Lower lobe of right lung (tissue), 2 donors: ENCODE results near the gene C12orf75. TPM values are rescaled to one million over a fixed set of nuclear protein-coding genes. Genes with fewer than 3 reads are reported as not detected.

Source experiments
- ATAC-seq, 2 donors: fragments of 200-7000 bp; cut with Tn5 transposase; one replicate each; pipeline ENCODE4 v1.9.1; 2020 to 2022; ENCODE audit warnings: mild to moderate bottlenecking in 2 of 2, moderate library complexity in 2 of 2
- DNase-seq: peaks from one replicate; pipeline ENCODE4 v3.0.0-alpha.2; 2020
- H3K27ac ChIP-seq: fragments of 200-600 bp; one replicate; pipeline ENCODE4 v1.8.0; 2022
- H3K27me3 ChIP-seq: fragments of 200-600 bp; one replicate; pipeline ENCODE4 v1.8.0; 2022; ENCODE audit warnings: low read depth
- H3K36me3 ChIP-seq: fragments of 200-600 bp; one replicate; pipeline ENCODE4 v1.8.0; 2022; ENCODE audit warnings: mild to moderate bottlenecking
- H3K4me1 ChIP-seq: fragments of 200-600 bp; one replicate; pipeline ENCODE4 v1.8.0; 2022
- H3K4me3 ChIP-seq: fragments of 200-600 bp; one replicate; pipeline ENCODE4 v1.8.0; 2022; ENCODE audit warnings: mild to moderate bottlenecking
- H3K9me3 ChIP-seq: fragments of 200-600 bp; one replicate; pipeline ENCODE4 v1.8.0; 2022
- intact Hi-C: fragments of 100-400 bp; cut with DNase I; formaldehyde crosslinking; loops from one replicate; pipeline ENCODE4 v1.11.0; 2022
- total RNA-seq: library from RNA; stranded (reverse); fragmentation: NEBNext Ultra II Directional; extraction: Animal tissue kit (Norgen Biotek cat#: 25700); gene quantifications from one replicate; pipeline ENCODE4 v1.2.1, GENCODE V29; 2021
- TF ChIP-seq, protein P1 (sequence below): fragments of 200-600 bp; IDR thresholded peaks from one replicate; pipeline ENCODE4 v1.8.0; 2022; ENCODE audit warnings: antibody characterized with exemption, mild to moderate bottlenecking
- donor health status: DM: no; HTN: yes; CAD: no; lungs with severe emphysema.

The C12orf75 gene
- total RNA-seq, 1 donor from 2014 or later = 14.2 TPM

DNA sequence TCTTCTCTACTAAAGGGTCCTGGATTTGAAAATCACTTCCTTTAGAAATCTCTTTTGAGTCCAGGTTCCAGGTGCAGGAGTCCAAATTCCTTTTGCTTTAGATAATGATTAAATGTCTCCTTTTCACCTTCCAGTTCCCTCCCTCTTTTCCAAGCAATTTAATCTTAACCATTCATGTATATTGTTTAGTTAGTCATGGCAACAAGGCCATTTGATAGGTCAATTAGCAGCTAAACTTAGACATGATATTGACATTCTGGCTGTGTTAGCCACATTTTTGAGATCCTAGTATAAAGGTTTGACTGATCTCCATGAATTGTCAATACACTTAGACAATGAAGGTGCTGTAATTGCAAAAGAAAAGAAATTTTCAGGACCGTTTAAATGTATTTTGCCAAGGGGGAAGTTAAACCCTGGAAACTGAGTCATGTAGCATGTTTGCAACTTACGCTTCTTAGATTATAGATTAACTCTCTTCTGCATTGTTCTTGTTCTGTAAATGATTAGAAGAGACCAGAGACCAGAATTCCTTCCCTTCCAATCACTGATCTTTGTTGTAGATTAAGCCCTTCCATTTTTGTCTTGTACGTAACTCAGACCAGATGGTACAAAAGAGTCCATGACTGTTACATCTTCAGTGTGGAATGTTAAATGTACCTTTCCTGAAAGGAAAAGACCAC, 12.4 kb upstream of the C12orf75 start:
- no peak for DNase-seq
- intact Hi-C loops = no loop called here
- no peak for ATAC-seq

DNA sequence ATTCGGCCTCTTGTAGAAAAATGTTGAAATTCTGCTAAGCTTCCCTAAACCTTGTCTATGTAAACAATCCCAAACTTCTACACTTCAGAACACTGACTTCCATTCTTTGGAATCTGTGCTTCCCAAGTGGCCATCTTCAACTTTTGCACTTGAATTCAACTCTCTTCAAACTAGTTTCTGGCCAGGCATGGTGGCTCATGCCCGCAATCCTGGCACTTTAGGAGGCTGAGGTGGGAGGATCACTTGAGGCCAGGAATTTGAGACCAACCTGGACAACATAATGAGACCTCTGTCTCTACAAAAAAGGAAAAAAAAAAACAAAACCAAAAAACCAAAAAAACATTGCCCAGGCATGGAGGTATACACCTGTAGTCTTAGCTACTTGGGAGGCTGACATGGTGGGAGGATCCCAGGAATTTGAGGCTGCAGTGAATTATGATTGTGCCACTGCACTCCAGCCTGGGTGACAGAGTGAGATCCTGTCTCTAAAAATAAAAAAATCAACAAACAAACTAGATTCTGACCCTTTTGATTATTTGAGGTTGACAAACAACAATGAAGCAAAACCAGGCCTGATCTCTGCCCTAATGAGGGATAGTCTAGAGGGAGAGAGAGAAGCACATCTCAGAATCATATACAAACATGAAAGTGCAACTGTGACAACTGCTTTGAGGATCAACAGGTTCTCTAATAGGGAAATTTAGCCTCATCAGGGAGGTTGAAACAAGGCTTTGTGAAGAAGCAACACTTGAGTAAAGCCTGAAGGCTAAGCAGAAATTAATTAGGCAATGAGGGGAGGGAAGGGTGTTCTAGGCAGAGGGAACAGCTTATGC, 11.6 kb upstream of the C12orf75 start:
- Histone ChIP-seq H3K27ac (no peak overlapping the region), H3K9me3 (no peaks in the 10 kb centered on the region), H3K27me3 (no peaks in the 10 kb centered on the region), H3K36me3 (no peaks in the 10 kb centered on the region), H3K4me1 (no peaks in the 10 kb centered on the region), H3K4me3 (no peak overlapping the region)
- TF ChIP-seq, protein P1, sequence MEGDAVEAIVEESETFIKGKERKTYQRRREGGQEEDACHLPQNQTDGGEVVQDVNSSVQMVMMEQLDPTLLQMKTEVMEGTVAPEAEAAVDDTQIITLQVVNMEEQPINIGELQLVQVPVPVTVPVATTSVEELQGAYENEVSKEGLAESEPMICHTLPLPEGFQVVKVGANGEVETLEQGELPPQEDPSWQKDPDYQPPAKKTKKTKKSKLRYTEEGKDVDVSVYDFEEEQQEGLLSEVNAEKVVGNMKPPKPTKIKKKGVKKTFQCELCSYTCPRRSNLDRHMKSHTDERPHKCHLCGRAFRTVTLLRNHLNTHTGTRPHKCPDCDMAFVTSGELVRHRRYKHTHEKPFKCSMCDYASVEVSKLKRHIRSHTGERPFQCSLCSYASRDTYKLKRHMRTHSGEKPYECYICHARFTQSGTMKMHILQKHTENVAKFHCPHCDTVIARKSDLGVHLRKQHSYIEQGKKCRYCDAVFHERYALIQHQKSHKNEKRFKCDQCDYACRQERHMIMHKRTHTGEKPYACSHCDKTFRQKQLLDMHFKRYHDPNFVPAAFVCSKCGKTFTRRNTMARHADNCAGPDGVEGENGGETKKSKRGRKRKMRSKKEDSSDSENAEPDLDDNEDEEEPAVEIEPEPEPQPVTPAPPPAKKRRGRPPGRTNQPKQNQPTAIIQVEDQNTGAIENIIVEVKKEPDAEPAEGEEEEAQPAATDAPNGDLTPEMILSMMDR = no peak
- ATAC-seq = no peak
- intact Hi-C loops = no loop called here
- no peak for DNase-seq

More for the DNA sequence above, 12.4 kb upstream of the C12orf75 start:
- Histone ChIP-seq H3K4me1 (no peaks in the 10 kb centered on the region), H3K4me3 (no peak overlapping the region), H3K9me3 (no peaks in the 10 kb centered on the region), H3K27me3 (no peaks in the 10 kb centered on the region), H3K36me3 (no peaks in the 10 kb centered on the region), H3K27ac (no peak overlapping the region)
- TF ChIP-seq, protein P1 = no peak

DNA sequence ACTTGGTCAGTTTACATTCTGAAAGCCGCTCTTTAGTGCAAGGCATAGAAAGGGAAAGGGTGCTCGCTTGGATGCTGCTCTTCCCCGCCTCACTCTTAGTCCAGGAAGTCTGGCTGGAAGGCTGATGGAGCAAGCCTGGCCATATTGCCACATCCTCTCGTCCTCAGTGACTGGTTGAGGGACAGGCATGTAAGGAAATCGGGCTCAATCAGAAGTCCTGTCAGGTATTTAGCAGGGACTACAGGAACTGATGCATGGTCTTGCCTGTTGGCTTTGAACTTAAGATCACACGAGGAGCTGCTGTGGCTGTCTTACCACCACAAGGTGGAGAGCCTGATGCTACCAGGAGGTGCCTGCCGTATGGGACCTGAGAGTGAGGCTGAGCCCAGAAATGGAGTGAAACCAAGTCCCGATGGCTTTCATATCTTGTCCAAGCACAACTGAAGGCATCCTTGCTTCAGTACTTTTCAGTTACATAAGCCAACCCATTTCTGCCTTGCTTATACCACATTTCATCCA, 10.7 kb upstream of the C12orf75 start:
- intact Hi-C loops = no loop called here
- H3K36me3 ChIP-seq = no peaks in the 10 kb centered on the region
- H3K4me1 ChIP-seq = no peaks in the 10 kb centered on the region
- H3K27me3 ChIP-seq = no peaks in the 10 kb centered on the region
- TF ChIP-seq, protein P1 = no peak
- no peak overlapping the region for H3K4me3 ChIP-seq
- H3K9me3 ChIP-seq = no peaks in the 10 kb centered on the region
- no peak overlapping the region for H3K27ac ChIP-seq
- DNase-seq (no peak), ATAC-seq (no peak)

DNA sequence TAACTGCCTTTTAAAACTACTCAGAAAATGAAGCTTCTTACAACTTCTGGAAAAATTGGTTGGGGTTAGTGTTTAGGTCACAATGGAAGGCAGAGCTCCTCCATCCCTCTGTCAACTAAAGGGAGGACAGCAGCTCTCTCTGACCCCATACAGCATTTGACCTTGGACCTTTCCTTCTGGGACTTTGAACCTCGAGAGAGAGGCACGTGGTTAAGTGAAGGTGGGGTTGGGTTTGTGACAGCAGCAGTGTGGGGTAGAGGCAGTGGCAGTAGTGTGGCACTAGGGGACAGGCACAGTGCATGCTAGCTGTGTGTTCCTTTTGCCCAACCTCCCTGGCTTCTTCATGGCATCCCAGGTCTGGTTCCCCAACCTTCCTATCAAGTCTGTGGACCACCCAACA, 9.4 kb upstream of the C12orf75 start:
- Histone ChIP-seq H3K27me3 (no peaks in the 10 kb centered on the region), H3K4me1 (no peaks in the 10 kb centered on the region), H3K36me3 (no peaks in the 10 kb centered on the region), H3K9me3 (no peaks in the 10 kb centered on the region), H3K27ac (no peak overlapping the region), H3K4me3 (no peak overlapping the region)
- intact Hi-C loops = no loop called here
- ATAC-seq (no peak), DNase-seq (no peak)
- TF ChIP-seq, protein P1 = no peak

DNA sequence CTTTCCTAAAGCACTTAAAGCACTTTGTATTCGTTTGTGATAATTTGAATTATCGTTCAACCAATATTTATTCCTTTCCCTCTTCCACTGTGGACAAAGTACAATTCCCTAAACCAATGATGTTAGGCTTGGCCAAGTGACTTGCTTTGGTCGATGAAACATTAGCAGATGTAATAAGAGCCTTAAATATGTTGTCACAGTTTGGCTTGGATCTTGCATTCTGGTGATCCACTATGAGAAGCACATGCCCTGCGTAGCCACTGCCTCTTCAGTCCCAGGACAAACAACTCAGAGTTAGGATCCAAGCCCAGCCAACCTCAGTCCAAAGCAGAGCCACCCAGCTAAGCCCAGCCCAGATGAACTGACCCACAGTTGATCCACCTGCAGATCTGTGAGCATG, 8.4 kb upstream of the C12orf75 start:
- Histone ChIP-seq H3K27me3 (no peaks in the 10 kb centered on the region), H3K27ac (no peak overlapping the region), H3K9me3 (no peaks in the 10 kb centered on the region), H3K4me1 (no peaks in the 10 kb centered on the region), H3K36me3 (no peaks in the 10 kb centered on the region), H3K4me3 (no peak overlapping the region)
- ATAC-seq (no peak), DNase-seq (no peak)
- TF ChIP-seq, protein P1 = no peak
- intact Hi-C loops = no loop called here
